Lung (tissue), 12 donors: ENCODE results near the gene GIGYF2. TPM values are rescaled to one million over a fixed set of nuclear protein-coding genes. Genes with fewer than 3 reads are reported as not detected.

Experiments used
- ATAC-seq: fragments of 200-7000 bp; cut with Tn5 transposase; one replicate; pipeline ENCODE4 v1.9.1; 2020; ENCODE audit warnings: moderate number of reproducible peaks; ENCODE audit not compliant: insufficient read depth, low FRiP score
- DNase-seq, 3 donors: peaks; one replicate each; pipeline ENCODE4 v3.0.0-alpha.2; 2013 to 2017
- H3K27ac ChIP-seq, 2 donors: one replicate each; pipeline ENCODE4 v1.5.1; 2013; ENCODE audit warnings: mild to moderate bottlenecking in 2 of 2, moderate library complexity in 2 of 2, control low read depth in 1 of 2, inconsistent platforms in 1 of 2, low read depth in 1 of 2, low read length in 1 of 2
- H3K27me3 ChIP-seq, 3 donors: one replicate each; pipeline ENCODE4 v1.5.1; 2013; ENCODE audit warnings: low read length in 2 of 3; ENCODE audit not compliant: control insufficient read depth in 3 of 3, insufficient read depth in 3 of 3
- H3K36me3 ChIP-seq, 4 donors: one replicate each; pipeline ENCODE4 v1.5.1; 2013; ENCODE audit warnings: low read length in 4 of 4, mild to moderate bottlenecking in 1 of 4, moderate library complexity in 1 of 4; ENCODE audit not compliant: control insufficient read depth in 4 of 4, insufficient read depth in 4 of 4
- H3K4me1 ChIP-seq, 5 donors: one replicate each; pipeline ENCODE4 v1.5.1; 2013; ENCODE audit warnings: low read length in 5 of 5, mild to moderate bottlenecking in 2 of 5, moderate library complexity in 1 of 5; ENCODE audit not compliant: control insufficient read depth in 5 of 5, insufficient read depth in 5 of 5
- H3K4me3 ChIP-seq: one replicate; pipeline ENCODE4 v1.5.1; 2013; ENCODE audit warnings: mild to moderate bottlenecking, control low read depth, moderate library complexity
- H3K9ac ChIP-seq, 2 donors: one replicate each; pipeline ENCODE4 v1.5.1; 2013; ENCODE audit warnings: low read length in 2 of 2, control low read depth in 1 of 2; ENCODE audit not compliant: insufficient read depth in 1 of 2
- H3K9me3 ChIP-seq, 4 donors: one replicate each; pipeline ENCODE4 v1.5.1; 2013; ENCODE audit warnings: low read length in 3 of 4, mild to moderate bottlenecking in 1 of 4, moderate library complexity in 1 of 4; ENCODE audit not compliant: control insufficient read depth in 4 of 4, insufficient read depth in 3 of 4
- CTCF ChIP-seq: IDR thresholded peaks from 2 replicates; pipeline ENCODE4 v1.5.1; 2012; ENCODE audit warnings: mild to moderate bottlenecking; ENCODE audit errors: control extremely low read depth, extremely low read depth
- WGBS, 2 donors: extraction: QIAGEN DNeasy Blood & Tissue Kit; methylation state at CpG; one replicate each; pipeline ENCODE4 v1.1.7; 2013; 5-methylcytosine and 5-hydroxymethylcytosine counted together
- polyA plus RNA-seq, 2 donors: library from polyadenylated mRNA; stranded (reverse); fragments of 200-250 nt; gene quantifications; one replicate each; pipeline ENCODE4 v1.2.1, GENCODE V29; 2013
- total RNA-seq, 2 donors: library from RNA; depleted of rRNA in 1 of 2; stranded (reverse); fragments of >200 nt in 1 of 2; gene quantifications; one replicate each; pipeline ENCODE4 v1.2.1, GENCODE V29; 2014 to 2021
- donor health status: control.
- donor health status: control.
- donor health status: Bipolar disorder and iron deficiency.
- donor health status: healthy.
- donor health status: DM: yes; HTN: yes; CAD: no.

Gene GIGYF2
- total and polyA plus RNA-seq, 4 donors, result 15.9 to 145 (median 37.3) TPM

- no peak overlapping the region for H3K9ac ChIP-seq
- DNase-seq (no peak), ATAC-seq (no peak)
- H3K4me1 ChIP-seq, result no peaks in the 10 kb centered on the region
- no peak for TF ChIP-seq CTCF
- no peaks in the 10 kb centered on the region for H3K27me3 ChIP-seq
- no peak overlapping the region for H3K4me3 ChIP-seq
- 95 to 98% methylated on average over 4 of the region's 4 CpGs for WGBS, 2 donors
- H3K27ac ChIP-seq, result no peak overlapping the region
- no peaks in the 10 kb centered on the region for H3K9me3 ChIP-seq
- peaks cover 13 to 55% (median 33%) of the 10 kb centered on the region in 4 donors for H3K36me3 ChIP-seq
Observed at GRCh38 chr2:232789082-232789481, 92.0 kb downstream of the GIGYF2 start.

- H3K36me3 ChIP-seq, result peaks cover 19 to 59% (median 42%) of the 10 kb centered on the region in 4 donors
- no peak overlapping the region for H3K4me3 ChIP-seq
- no peak overlapping the region for H3K9ac ChIP-seq
- ATAC-seq (no peak), DNase-seq (no peak)
- no peak overlapping the region for H3K27ac ChIP-seq
- H3K27me3 ChIP-seq, result no peaks in the 10 kb centered on the region
- WGBS, 2 donors, result 95 to 96% methylated on average over 4 of the region's 4 CpGs
- no peaks in the 10 kb centered on the region for H3K9me3 ChIP-seq
- TF ChIP-seq CTCF, result no peak
- no peaks in the 10 kb centered on the region for H3K4me1 ChIP-seq
Observed at GRCh38 chr2:232791518-232791917, 94.4 kb downstream of the GIGYF2 start.

- no peak for DNase-seq
- TF ChIP-seq CTCF, result no peak
Observed at GRCh38 chr2:232793271-232793670, 96.1 kb downstream of the GIGYF2 start.

GRCh38 chr2:232794981-232795380 lies 97.8 kb downstream of the GIGYF2 start:
- H3K4me1 ChIP-seq, result no peaks in the 10 kb centered on the region
- no peak overlapping the region for H3K27ac ChIP-seq
- DNase-seq, result no peak
- no peak for TF ChIP-seq CTCF
- H3K36me3 ChIP-seq, result peaks cover 25 to 55% (median 42%) of the 10 kb centered on the region in 4 donors
- no peak overlapping the region for H3K4me3 ChIP-seq
- ATAC-seq, result no peak
- H3K27me3 ChIP-seq, result no peaks in the 10 kb centered on the region
- no peaks in the 10 kb centered on the region for H3K9me3 ChIP-seq
- H3K9ac ChIP-seq, result no peak overlapping the region
- WGBS, 2 donors, result 80 to 94% methylated on average over 1 of the region's 1 CpG

More at GRCh38 chr2:232793271-232793670, 96.1 kb downstream of the GIGYF2 start:
- no peak for ATAC-seq
- WGBS, 2 donors, result 85 to 98% methylated on average over 4 of the region's 4 CpGs
- Histone ChIP-seq H3K9me3 (no peaks in the 10 kb centered on the region), H3K4me3 (no peak overlapping the region), H3K9ac (no peak overlapping the region), H3K4me1 (no peaks in the 10 kb centered on the region), H3K27me3 (no peaks in the 10 kb centered on the region), H3K27ac (no peak overlapping the region), H3K36me3 (peaks cover 25 to 55% (median 44%) of the 10 kb centered on the region in 4 donors)
